ENCODE results near the gene MYO18B. TPM values are rescaled to one million over a fixed set of nuclear protein-coding genes. Genes with fewer than 3 reads are reported as not detected.

Gene MYO18B
- total RNA-seq, 1 donor from 2014 or later, result not detected

GRCh38 chr22:25942856-25943411 lies 200.9 kb downstream of the MYO18B start:
- no peaks in the 10 kb centered on the region for H3K36me3 ChIP-seq (ENCODE audit: control insufficient read depth, insufficient read depth, low read length)
- no peak for DNase-seq (ENCODE audit: low read depth)
- TF ChIP-seq CTCF (IDR thresholded peaks at IDR 0.05; ENCODE audit: insufficient read depth, low read length, severe bottlenecking), result no peak
- no peak overlapping the region for H3K4me3 ChIP-seq (ENCODE audit: low read depth, low read length)
- FAIRE-seq, result no peak
- H3K27me3 ChIP-seq (ENCODE audit: control insufficient read depth, insufficient read depth, low read length), result no peaks in the 10 kb centered on the region

- TF ChIP-seq CTCF (IDR thresholded peaks at IDR 0.05; ENCODE audit: insufficient read depth, low read length, severe bottlenecking), result no peak
- H3K27me3 ChIP-seq (ENCODE audit: control insufficient read depth, insufficient read depth, low read length), result no peaks in the 10 kb centered on the region
- DNase-seq (ENCODE audit: low read depth) (no peak), FAIRE-seq (no peak)
- no peak overlapping the region for H3K4me3 ChIP-seq (ENCODE audit: low read depth, low read length)
- H3K36me3 ChIP-seq (ENCODE audit: control insufficient read depth, insufficient read depth, low read length), result no peaks in the 10 kb centered on the region
Measured at GRCh38 chr22:25950111-25950510, 208.1 kb downstream of the MYO18B start.

- DNase-seq (ENCODE audit: low read depth) (no peak), FAIRE-seq (no peak)
- Histone ChIP-seq H3K27me3 (ENCODE audit: control insufficient read depth, insufficient read depth, low read length) (no peaks in the 10 kb centered on the region), H3K36me3 (ENCODE audit: control insufficient read depth, insufficient read depth, low read length) (no peaks in the 10 kb centered on the region), H3K4me3 (ENCODE audit: low read depth, low read length) (no peak overlapping the region)
- no peak for TF ChIP-seq CTCF (IDR thresholded peaks at IDR 0.05; ENCODE audit: insufficient read depth, low read length, severe bottlenecking)
Measured at GRCh38 chr22:25953276-25953675, 211.3 kb downstream of the MYO18B start.

- TF ChIP-seq CTCF (IDR thresholded peaks at IDR 0.05; ENCODE audit: insufficient read depth, low read length, severe bottlenecking), result no peak
- H3K36me3 ChIP-seq (ENCODE audit: control insufficient read depth, insufficient read depth, low read length), result no peaks in the 10 kb centered on the region
- no peaks in the 10 kb centered on the region for H3K27me3 ChIP-seq (ENCODE audit: control insufficient read depth, insufficient read depth, low read length)
- DNase-seq (ENCODE audit: low read depth) (no peak), FAIRE-seq (no peak)
- H3K4me3 ChIP-seq (ENCODE audit: low read depth, low read length), result no peak overlapping the region
Measured at GRCh38 chr22:25953919-25954318, 211.9 kb downstream of the MYO18B start.

GRCh38 chr22:25955323-25955722 lies 213.3 kb downstream of the MYO18B start:
- DNase-seq (ENCODE audit: low read depth) (no peak), FAIRE-seq (no peak)
- Histone ChIP-seq H3K27me3 (ENCODE audit: control insufficient read depth, insufficient read depth, low read length) (no peaks in the 10 kb centered on the region), H3K36me3 (ENCODE audit: control insufficient read depth, insufficient read depth, low read length) (no peaks in the 10 kb centered on the region), H3K4me3 (ENCODE audit: low read depth, low read length) (no peak overlapping the region)
- TF ChIP-seq CTCF (IDR thresholded peaks at IDR 0.05; ENCODE audit: insufficient read depth, low read length, severe bottlenecking), result no peak

GRCh38 chr22:25956801-25957200 lies 214.8 kb downstream of the MYO18B start:
- H3K36me3 ChIP-seq (ENCODE audit: control insufficient read depth, insufficient read depth, low read length), result no peaks in the 10 kb centered on the region
- DNase-seq (ENCODE audit: low read depth) (no peak), FAIRE-seq (no peak)
- TF ChIP-seq CTCF (IDR thresholded peaks at IDR 0.05; ENCODE audit: insufficient read depth, low read length, severe bottlenecking), result no peak
- no peaks in the 10 kb centered on the region for H3K27me3 ChIP-seq (ENCODE audit: control insufficient read depth, insufficient read depth, low read length)
- H3K4me3 ChIP-seq (ENCODE audit: low read depth, low read length), result no peak overlapping the region

Measured in bronchial epithelial cell (primary cell).